Skeletal muscle tissue (tissue), 4 donors: ENCODE data around the gene CCSER1. TPM values are rescaled to one million over a fixed set of nuclear protein-coding genes. Genes with fewer than 3 reads are reported as not detected.

Experiments
- H3K27ac ChIP-seq: one replicate; pipeline ENCODE4 v1.7.0; 2013; ENCODE audit warnings: mild to moderate bottlenecking, low read depth, low read length, inconsistent platforms
- H3K27me3 ChIP-seq, 3 donors: one replicate each; pipeline ENCODE4 v1.7.0; 2013; ENCODE audit warnings: low read length in 3 of 3; ENCODE audit not compliant: control insufficient read depth in 3 of 3, insufficient read depth in 3 of 3
- H3K36me3 ChIP-seq, 3 donors: one replicate each; pipeline ENCODE4 v1.7.0; 2013; ENCODE audit warnings: low read length in 3 of 3; ENCODE audit not compliant: control insufficient read depth in 3 of 3, insufficient read depth in 3 of 3
- H3K4me1 ChIP-seq, 3 donors: one replicate each; pipeline ENCODE4 v1.7.0; 2013; ENCODE audit warnings: low read length in 3 of 3, mild to moderate bottlenecking in 3 of 3; ENCODE audit not compliant: control insufficient read depth in 3 of 3, insufficient read depth in 3 of 3
- H3K4me3 ChIP-seq, 3 donors: one replicate each; pipeline ENCODE4 v1.7.0; 2013; ENCODE audit warnings: low read length in 3 of 3
- H3K9ac ChIP-seq, 3 donors: one replicate each; pipeline ENCODE4 v1.7.0; 2013; ENCODE audit warnings: low read length in 3 of 3, mild to moderate bottlenecking in 3 of 3, moderate library complexity in 2 of 3, low read depth in 1 of 3
- H3K9me3 ChIP-seq, 3 donors: one replicate each; pipeline ENCODE4 v1.7.0; 2013; ENCODE audit warnings: low read length in 3 of 3; ENCODE audit not compliant: control insufficient read depth in 3 of 3
- total RNA-seq: library from RNA; depleted of rRNA; stranded (reverse); fragments of >200 nt; gene quantifications from one replicate; pipeline ENCODE4 v1.2.3, GENCODE V29; 2014
- donor health status: Osteomylitis.

CCSER1 gene
- total RNA-seq, 1 donor from 2014 or later, result 1.0 TPM

GRCh38 chr4:91284480-91284879 lies 1157.3 kb downstream of the CCSER1 start:
- H3K36me3 ChIP-seq, result no peaks in the 10 kb centered on the region

GRCh38 chr4:91285487-91285886 lies 1158.3 kb downstream of the CCSER1 start:
- H3K4me1 ChIP-seq, result no peaks in the 10 kb centered on the region

More at GRCh38 chr4:91284480-91284879, 1157.3 kb downstream of the CCSER1 start:
- H3K27me3 ChIP-seq, result no peaks in the 10 kb centered on the region
- H3K9me3 ChIP-seq, result no peaks in the 10 kb centered on the region
- H3K4me1 ChIP-seq, result no peaks in the 10 kb centered on the region
- no peak overlapping the region for H3K9ac ChIP-seq
- H3K4me3 ChIP-seq, result no peak overlapping the region
- H3K27ac ChIP-seq, result no peak overlapping the region

GRCh38 chr4:91288702-91289311 lies 1161.6 kb downstream of the CCSER1 start:
- Histone ChIP-seq H3K9ac (no peak overlapping the region), H3K27ac (no peak overlapping the region), H3K4me1 (no peaks in the 10 kb centered on the region), H3K4me3 (no peak overlapping the region), H3K27me3 (no peaks in the 10 kb centered on the region), H3K9me3 (no peaks in the 10 kb centered on the region), H3K36me3 (no peaks in the 10 kb centered on the region)

More at GRCh38 chr4:91285487-91285886, 1158.3 kb downstream of the CCSER1 start:
- Histone ChIP-seq H3K27me3 (no peaks in the 10 kb centered on the region), H3K27ac (no peak overlapping the region), H3K9ac (no peak overlapping the region), H3K36me3 (no peaks in the 10 kb centered on the region), H3K9me3 (no peaks in the 10 kb centered on the region), H3K4me3 (no peak overlapping the region)

GRCh38 chr4:91298156-91298700 lies 1171.0 kb downstream of the CCSER1 start:
- H3K27ac ChIP-seq, result no peak overlapping the region

GRCh38 chr4:91298824-91299223 lies 1171.6 kb downstream of the CCSER1 start:
- H3K36me3 ChIP-seq, result no peaks in the 10 kb centered on the region
- H3K4me3 ChIP-seq, result no peak overlapping the region

More at GRCh38 chr4:91298156-91298700, 1171.0 kb downstream of the CCSER1 start:
- Histone ChIP-seq H3K36me3 (no peaks in the 10 kb centered on the region), H3K27me3 (no peaks in the 10 kb centered on the region), H3K9ac (no peak overlapping the region), H3K9me3 (peaks cover 0 to 2% (median 0%) of the 10 kb centered on the region in 3 donors), H3K4me1 (no peaks in the 10 kb centered on the region), H3K4me3 (no peak overlapping the region)

GRCh38 chr4:91302120-91302519 lies 1174.9 kb downstream of the CCSER1 start:
- Histone ChIP-seq H3K27me3 (no peaks in the 10 kb centered on the region), H3K27ac (no peak overlapping the region), H3K36me3 (no peaks in the 10 kb centered on the region), H3K9me3 (no peaks in the 10 kb centered on the region), H3K9ac (no peak overlapping the region), H3K4me3 (no peak overlapping the region), H3K4me1 (no peaks in the 10 kb centered on the region)

More at GRCh38 chr4:91298824-91299223, 1171.6 kb downstream of the CCSER1 start:
- Histone ChIP-seq H3K27ac (no peak overlapping the region), H3K9me3 (peaks cover 0 to 2% (median 0%) of the 10 kb centered on the region in 3 donors), H3K9ac (no peak overlapping the region), H3K4me1 (no peaks in the 10 kb centered on the region), H3K27me3 (no peaks in the 10 kb centered on the region)

- H3K27ac ChIP-seq, result no peak overlapping the region
- no peak overlapping the region for H3K4me3 ChIP-seq
- no peaks in the 10 kb centered on the region for H3K9me3 ChIP-seq
- no peaks in the 10 kb centered on the region for H3K27me3 ChIP-seq
- H3K36me3 ChIP-seq, result no peaks in the 10 kb centered on the region
- no peaks in the 10 kb centered on the region for H3K4me1 ChIP-seq
- no peak overlapping the region for H3K9ac ChIP-seq
Measured at GRCh38 chr4:91304292-91304691, 1177.1 kb downstream of the CCSER1 start.

- Histone ChIP-seq H3K27me3 (no peaks in the 10 kb centered on the region), H3K27ac (no peak overlapping the region), H3K4me1 (no peaks in the 10 kb centered on the region), H3K9me3 (no peaks in the 10 kb centered on the region), H3K9ac (no peak overlapping the region), H3K4me3 (no peak overlapping the region), H3K36me3 (no peaks in the 10 kb centered on the region)
Measured at GRCh38 chr4:91317434-91317833, 1190.2 kb downstream of the CCSER1 start.

GRCh38 chr4:91319556-91320268 lies 1192.5 kb downstream of the CCSER1 start:
- no peak overlapping the region for H3K9ac ChIP-seq
- H3K9me3 ChIP-seq, result no peaks in the 10 kb centered on the region
- H3K27me3 ChIP-seq, result no peaks in the 10 kb centered on the region
- H3K27ac ChIP-seq, result no peak overlapping the region
- H3K36me3 ChIP-seq, result no peaks in the 10 kb centered on the region
- no peak overlapping the region for H3K4me3 ChIP-seq
- no peaks in the 10 kb centered on the region for H3K4me1 ChIP-seq

GRCh38 chr4:91322961-91323360 lies 1195.8 kb downstream of the CCSER1 start:
- H3K9ac ChIP-seq, result no peak overlapping the region
- no peaks in the 10 kb centered on the region for H3K4me1 ChIP-seq
- no peaks in the 10 kb centered on the region for H3K36me3 ChIP-seq
- H3K27me3 ChIP-seq, result no peaks in the 10 kb centered on the region
- no peak overlapping the region for H3K4me3 ChIP-seq
- H3K27ac ChIP-seq, result no peak overlapping the region
- H3K9me3 ChIP-seq, result no peaks in the 10 kb centered on the region
